Progenitor cell of endocrine pancreas (in vitro differentiated cells): ENCODE results near the gene ABAT. TPM values are rescaled to one million over a fixed set of nuclear protein-coding genes. Genes with fewer than 3 reads are reported as not detected.

ENCODE experiments used
- DNase-seq: peaks from one replicate; pipeline ENCODE4 v3.0.0; 2021; ENCODE audit warnings: low spot score; ENCODE audit not compliant: unreplicated experiment
- H3K27ac Mint-ChIP-seq: 2 replicates; pipeline ENCODE4 v1.8.0; 2021; ENCODE audit warnings: mild to moderate bottlenecking, moderate library complexity, mixed read lengths
- H3K27me3 Mint-ChIP-seq: 2 replicates; pipeline ENCODE4 v1.8.0; 2021; ENCODE audit warnings: mixed read lengths
- H3K36me3 Mint-ChIP-seq: 2 replicates; pipeline ENCODE4 v1.8.0; 2022; ENCODE audit warnings: mixed read lengths; ENCODE audit not compliant: insufficient read depth
- H3K4me1 Mint-ChIP-seq: 2 replicates; pipeline ENCODE4 v1.8.0; 2021; ENCODE audit warnings: low read depth, mixed read lengths
- H3K4me3 Mint-ChIP-seq: 2 replicates; pipeline ENCODE4 v1.8.0; 2021; ENCODE audit warnings: low read depth, mild to moderate bottlenecking, moderate library complexity, mixed read lengths
- H3K9me3 Mint-ChIP-seq: 2 replicates; pipeline ENCODE4 v1.8.0; 2021; ENCODE audit warnings: low read depth, mixed read lengths
- total RNA-seq: library from RNA; stranded (reverse); gene quantifications from 2 replicates; pipeline ENCODE4 v1.2.1, GENCODE V29; 2021
- TF ChIP-seq, protein P1 (sequence below): fragments of 200-600 bp; sonication (generic); IDR thresholded peaks from one replicate; pipeline ENCODE4 v1.5.0; 2021; ENCODE audit warnings: antibody characterized with exemption, mild to moderate bottlenecking; ENCODE audit not compliant: unreplicated experiment

Gene ABAT
- total RNA-seq, 1 donor from 2014 or later: 24.7 TPM

GRCh38 chr16:8645831-8646230 lies 28.6 kb upstream of the ABAT start:
- Mint-ChIP-seq H3K4me1 (no peaks in the 10 kb centered on the region), H3K9me3 (no peaks in the 10 kb centered on the region), H3K27me3 (no peaks in the 10 kb centered on the region), H3K36me3 (peaks cover 51% of the 10 kb centered on the region), H3K4me3 (no peak overlapping the region), H3K27ac (no peak overlapping the region)
- TF ChIP-seq, protein P1, sequence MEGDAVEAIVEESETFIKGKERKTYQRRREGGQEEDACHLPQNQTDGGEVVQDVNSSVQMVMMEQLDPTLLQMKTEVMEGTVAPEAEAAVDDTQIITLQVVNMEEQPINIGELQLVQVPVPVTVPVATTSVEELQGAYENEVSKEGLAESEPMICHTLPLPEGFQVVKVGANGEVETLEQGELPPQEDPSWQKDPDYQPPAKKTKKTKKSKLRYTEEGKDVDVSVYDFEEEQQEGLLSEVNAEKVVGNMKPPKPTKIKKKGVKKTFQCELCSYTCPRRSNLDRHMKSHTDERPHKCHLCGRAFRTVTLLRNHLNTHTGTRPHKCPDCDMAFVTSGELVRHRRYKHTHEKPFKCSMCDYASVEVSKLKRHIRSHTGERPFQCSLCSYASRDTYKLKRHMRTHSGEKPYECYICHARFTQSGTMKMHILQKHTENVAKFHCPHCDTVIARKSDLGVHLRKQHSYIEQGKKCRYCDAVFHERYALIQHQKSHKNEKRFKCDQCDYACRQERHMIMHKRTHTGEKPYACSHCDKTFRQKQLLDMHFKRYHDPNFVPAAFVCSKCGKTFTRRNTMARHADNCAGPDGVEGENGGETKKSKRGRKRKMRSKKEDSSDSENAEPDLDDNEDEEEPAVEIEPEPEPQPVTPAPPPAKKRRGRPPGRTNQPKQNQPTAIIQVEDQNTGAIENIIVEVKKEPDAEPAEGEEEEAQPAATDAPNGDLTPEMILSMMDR: no peak
- no peak for DNase-seq

- TF ChIP-seq, protein P1: no peak
- H3K27ac Mint-ChIP-seq: no peak overlapping the region
- H3K4me1 Mint-ChIP-seq: no peaks in the 10 kb centered on the region
- H3K27me3 Mint-ChIP-seq: no peaks in the 10 kb centered on the region
- no peak for DNase-seq
- no peak overlapping the region for H3K4me3 Mint-ChIP-seq
- no peaks in the 10 kb centered on the region for H3K9me3 Mint-ChIP-seq
- peaks cover 48% of the 10 kb centered on the region for H3K36me3 Mint-ChIP-seq
These were observed 27.9 kb upstream of the ABAT start for GRCh38 chr16:8646326-8647053.

GRCh38 chr16:8647721-8648318 lies 26.6 kb upstream of the ABAT start:
- H3K27ac Mint-ChIP-seq: no peak overlapping the region
- no peak overlapping the region for H3K4me3 Mint-ChIP-seq
- H3K27me3 Mint-ChIP-seq: no peaks in the 10 kb centered on the region
- DNase-seq: no peak
- peaks cover 4% of the 10 kb centered on the region for H3K4me1 Mint-ChIP-seq
- H3K36me3 Mint-ChIP-seq: peaks cover 39% of the 10 kb centered on the region
- TF ChIP-seq, protein P1: no peak
- no peaks in the 10 kb centered on the region for H3K9me3 Mint-ChIP-seq

DNA sequence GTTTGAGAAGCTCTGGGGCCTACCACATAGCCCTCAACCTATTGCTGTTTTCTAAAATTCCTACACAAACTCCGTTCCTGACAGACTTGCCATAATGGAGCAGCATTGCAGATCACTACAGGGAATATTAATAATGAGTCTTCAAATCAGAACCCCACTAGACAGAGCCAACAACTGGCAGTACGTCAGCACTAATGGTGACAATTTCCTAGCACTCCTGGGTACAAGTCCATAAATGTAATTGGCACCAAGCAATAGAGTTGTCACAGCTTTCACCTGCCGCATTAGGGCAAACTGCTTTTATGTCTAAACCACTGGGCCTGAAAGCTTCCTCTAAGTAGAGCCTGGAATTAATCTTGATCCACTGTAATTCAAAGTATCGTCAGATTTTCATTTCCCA lies 25.5 kb upstream of the ABAT start:
- Mint-ChIP-seq H3K4me3 (no peak overlapping the region), H3K9me3 (no peaks in the 10 kb centered on the region), H3K27ac (no peak overlapping the region), H3K27me3 (no peaks in the 10 kb centered on the region), H3K4me1 (peaks cover 11% of the 10 kb centered on the region), H3K36me3 (peaks cover 32% of the 10 kb centered on the region)
- no peak for DNase-seq
- TF ChIP-seq, protein P1: no peak

DNA sequence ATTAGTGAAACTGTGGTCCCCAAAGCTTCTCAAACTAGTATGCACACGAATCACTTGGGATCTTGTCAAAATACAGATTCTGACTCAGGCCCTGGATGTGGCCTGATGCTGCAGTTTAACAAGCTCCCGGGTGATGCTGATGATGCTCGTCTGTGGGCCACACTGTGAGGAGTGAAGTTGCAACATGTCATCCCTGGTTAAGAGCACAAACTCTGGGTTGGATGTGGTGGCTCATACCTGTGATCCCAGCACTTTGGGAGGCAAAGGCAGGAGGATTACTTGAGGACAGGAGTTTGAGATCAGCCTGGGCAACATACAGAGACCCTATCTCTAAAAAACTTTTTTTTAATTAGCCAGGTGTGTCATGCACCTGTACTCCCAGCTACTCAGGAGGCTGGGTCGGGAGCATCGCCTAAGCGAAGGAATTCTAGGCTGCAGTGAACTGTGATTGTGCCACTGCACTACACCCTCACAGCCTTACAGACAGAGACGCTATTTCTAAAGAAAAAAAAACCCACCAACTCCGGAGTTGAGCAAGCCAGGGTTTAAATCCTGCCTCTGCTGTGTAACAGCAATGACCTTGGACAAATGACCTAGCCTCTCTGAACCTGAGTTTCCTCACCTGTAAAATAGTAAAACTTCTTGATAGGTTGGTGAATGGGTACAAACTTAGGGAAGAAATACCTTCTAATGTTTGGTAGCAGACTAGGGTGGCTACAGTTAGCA lies 24.4 kb upstream of the ABAT start:
- H3K4me3 Mint-ChIP-seq: no peak overlapping the region
- H3K27me3 Mint-ChIP-seq: no peaks in the 10 kb centered on the region

More for the DNA sequence above, 24.4 kb upstream of the ABAT start:
- H3K27ac Mint-ChIP-seq: no peak overlapping the region
- peaks cover 11% of the 10 kb centered on the region for H3K4me1 Mint-ChIP-seq
- DNase-seq: no peak
- H3K9me3 Mint-ChIP-seq: no peaks in the 10 kb centered on the region
- H3K36me3 Mint-ChIP-seq: peaks cover 24% of the 10 kb centered on the region
- TF ChIP-seq, protein P1: no peak
